ENCODE measurements around the gene ANXA10.
"Not testable (repeated sequence)": the region's sequence is repeated elsewhere in the genome, so short reads cannot be mapped to it uniquely, and the experiment has no call there.

ANXA10 gene

GRCh38 chr4:168077726-168078239 lies 14.6 kb upstream of the ANXA10 start:
- Histone ChIP-seq H3K9ac (ENCODE audit: low read length) (no peak overlapping the region), H3K4me3 (ENCODE audit: low read depth in 1 of 2, low read length in 2 of 2) (no peak overlapping the region), H3K27ac (ENCODE audit: low read depth, low read length) (no peak overlapping the region), H3K9me3 (ENCODE audit: low read length) (no peaks in the 10 kb centered on the region), H3K27me3 (ENCODE audit: control insufficient read depth in 1 of 2, insufficient read depth in 2 of 2, low read length in 2 of 2) (no peaks in the 10 kb centered on the region), H3K36me3 (ENCODE audit: insufficient read depth, low read length) (no peaks in the 10 kb centered on the region), H3K4me1 (ENCODE audit: insufficient read depth, low read length) (no peaks in the 10 kb centered on the region)

GRCh38 chr4:168082379-168082778 lies 10.0 kb upstream of the ANXA10 start:
- no peak overlapping the region for H3K27ac ChIP-seq (ENCODE audit: low read depth, low read length)
- no peaks in the 10 kb centered on the region for H3K4me1 ChIP-seq (ENCODE audit: insufficient read depth, low read length)
- H3K9me3 ChIP-seq (ENCODE audit: low read length) = no peaks in the 10 kb centered on the region
- H3K9ac ChIP-seq (ENCODE audit: low read length) = no peak overlapping the region
- no peaks in the 10 kb centered on the region for H3K36me3 ChIP-seq (ENCODE audit: insufficient read depth, low read length)
- H3K27me3 ChIP-seq (ENCODE audit: control insufficient read depth in 1 of 2, insufficient read depth in 2 of 2, low read length in 2 of 2) = no peaks in the 10 kb centered on the region
- H3K4me3 ChIP-seq (ENCODE audit: low read depth in 1 of 2, low read length in 2 of 2) = no peak overlapping the region

- no peaks in the 10 kb centered on the region for H3K36me3 ChIP-seq (ENCODE audit: insufficient read depth, low read length)
- no peak overlapping the region for H3K9ac ChIP-seq (ENCODE audit: low read length)
- no peaks in the 10 kb centered on the region for H3K27me3 ChIP-seq (ENCODE audit: control insufficient read depth in 1 of 2, insufficient read depth in 2 of 2, low read length in 2 of 2)
- no peaks in the 10 kb centered on the region for H3K4me1 ChIP-seq (ENCODE audit: insufficient read depth, low read length)
- no peak overlapping the region for H3K4me3 ChIP-seq (ENCODE audit: low read depth in 1 of 2, low read length in 2 of 2)
- no peak overlapping the region for H3K27ac ChIP-seq (ENCODE audit: low read depth, low read length)
- no peaks in the 10 kb centered on the region for H3K9me3 ChIP-seq (ENCODE audit: low read length)
Observed at GRCh38 chr4:168095776-168096406, 3.6 kb downstream of the ANXA10 start.

GRCh38 chr4:168096407-168096784 lies 4.1 kb downstream of the ANXA10 start:
- Histone ChIP-seq H3K27ac (ENCODE audit: low read depth, low read length) (no peak overlapping the region), H3K9me3 (ENCODE audit: low read length) (no peaks in the 10 kb centered on the region), H3K4me3 (ENCODE audit: low read depth in 1 of 2, low read length in 2 of 2) (no peak overlapping the region), H3K4me1 (ENCODE audit: insufficient read depth, low read length) (no peaks in the 10 kb centered on the region), H3K27me3 (ENCODE audit: control insufficient read depth in 1 of 2, insufficient read depth in 2 of 2, low read length in 2 of 2) (no peaks in the 10 kb centered on the region), H3K9ac (ENCODE audit: low read length) (no peak overlapping the region), H3K36me3 (ENCODE audit: insufficient read depth, low read length) (no peaks in the 10 kb centered on the region)

GRCh38 chr4:168097161-168097560 lies 4.8 kb downstream of the ANXA10 start:
- Histone ChIP-seq H3K9me3 (ENCODE audit: low read length) (no peaks in the 10 kb centered on the region), H3K27me3 (ENCODE audit: control insufficient read depth in 1 of 2, insufficient read depth in 2 of 2, low read length in 2 of 2) (no peaks in the 10 kb centered on the region), H3K36me3 (ENCODE audit: insufficient read depth, low read length) (no peaks in the 10 kb centered on the region), H3K4me3 (ENCODE audit: low read depth in 1 of 2, low read length in 2 of 2) (no peak overlapping the region), H3K9ac (ENCODE audit: low read length) (no peak overlapping the region), H3K4me1 (ENCODE audit: insufficient read depth, low read length) (no peaks in the 10 kb centered on the region), H3K27ac (ENCODE audit: low read depth, low read length) (no peak overlapping the region)

- H3K27ac ChIP-seq (ENCODE audit: low read depth, low read length) = no peak overlapping the region
- no peaks in the 10 kb centered on the region for H3K36me3 ChIP-seq (ENCODE audit: insufficient read depth, low read length)
- no peaks in the 10 kb centered on the region for H3K9me3 ChIP-seq (ENCODE audit: low read length)
- no peak overlapping the region for H3K4me3 ChIP-seq (ENCODE audit: low read depth in 1 of 2, low read length in 2 of 2)
- no peaks in the 10 kb centered on the region for H3K4me1 ChIP-seq (ENCODE audit: insufficient read depth, low read length)
- H3K9ac ChIP-seq (ENCODE audit: low read length) = no peak overlapping the region
- H3K27me3 ChIP-seq (ENCODE audit: control insufficient read depth in 1 of 2, insufficient read depth in 2 of 2, low read length in 2 of 2) = no peaks in the 10 kb centered on the region
Observed at GRCh38 chr4:168098248-168098717, 5.9 kb downstream of the ANXA10 start.

GRCh38 chr4:168099195-168099594 lies 6.9 kb downstream of the ANXA10 start:
- no peak overlapping the region for H3K27ac ChIP-seq (ENCODE audit: low read depth, low read length)

DNA sequence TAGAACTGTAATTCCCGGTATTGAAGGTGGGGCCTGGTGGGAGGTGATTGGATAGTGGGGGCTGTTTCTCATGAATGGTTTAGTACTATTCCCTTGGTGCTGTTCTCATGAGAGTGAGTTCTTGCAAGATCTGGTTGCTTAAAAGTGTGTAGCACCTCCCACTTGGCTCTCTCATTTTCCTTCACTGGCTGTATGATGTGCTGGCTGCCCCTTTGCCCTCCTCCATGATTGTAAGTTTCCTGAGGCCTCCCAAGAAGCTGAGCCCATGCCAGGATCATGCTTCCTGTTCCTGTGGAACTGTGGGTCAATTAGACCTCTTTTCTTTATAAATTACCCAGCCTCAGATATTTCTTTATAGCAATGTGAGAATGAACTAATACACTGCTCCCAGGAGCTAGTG lies 8.7 kb downstream of the ANXA10 start:
- H3K9ac ChIP-seq (ENCODE audit: low read length) = no peak overlapping the region
- no peaks in the 10 kb centered on the region for H3K9me3 ChIP-seq (ENCODE audit: low read length)
- no peak overlapping the region for H3K27ac ChIP-seq (ENCODE audit: low read depth, low read length)
- H3K4me3 ChIP-seq (ENCODE audit: low read depth in 1 of 2, low read length in 2 of 2) = no peak overlapping the region
- H3K27me3 ChIP-seq (ENCODE audit: control insufficient read depth in 1 of 2, insufficient read depth in 2 of 2, low read length in 2 of 2) = no peaks in the 10 kb centered on the region
- H3K36me3 ChIP-seq (ENCODE audit: insufficient read depth, low read length) = no peaks in the 10 kb centered on the region
- no peaks in the 10 kb centered on the region for H3K4me1 ChIP-seq (ENCODE audit: insufficient read depth, low read length)

More at GRCh38 chr4:168099195-168099594, 6.9 kb downstream of the ANXA10 start:
- Histone ChIP-seq H3K36me3 (ENCODE audit: insufficient read depth, low read length) (no peaks in the 10 kb centered on the region), H3K9me3 (ENCODE audit: low read length) (no peaks in the 10 kb centered on the region), H3K4me3 (ENCODE audit: low read depth in 1 of 2, low read length in 2 of 2) (no peak overlapping the region), H3K9ac (ENCODE audit: low read length) (no peak overlapping the region), H3K27me3 (ENCODE audit: control insufficient read depth in 1 of 2, insufficient read depth in 2 of 2, low read length in 2 of 2) (no peaks in the 10 kb centered on the region), H3K4me1 (ENCODE audit: insufficient read depth, low read length) (no peaks in the 10 kb centered on the region)

GRCh38 chr4:168102403-168102802 lies 10.1 kb downstream of the ANXA10 start:
- H3K9ac ChIP-seq (ENCODE audit: low read length) = no peak overlapping the region
- no peak overlapping the region for H3K4me3 ChIP-seq (ENCODE audit: low read depth in 1 of 2, low read length in 2 of 2)
- H3K9me3 ChIP-seq (ENCODE audit: low read length) = no peaks in the 10 kb centered on the region
- H3K36me3 ChIP-seq (ENCODE audit: insufficient read depth, low read length) = no peaks in the 10 kb centered on the region
- no peaks in the 10 kb centered on the region for H3K27me3 ChIP-seq (ENCODE audit: control insufficient read depth in 1 of 2, insufficient read depth in 2 of 2, low read length in 2 of 2)
- H3K27ac ChIP-seq (ENCODE audit: low read depth, low read length) = no peak overlapping the region
- no peaks in the 10 kb centered on the region for H3K4me1 ChIP-seq (ENCODE audit: insufficient read depth, low read length)

DNA sequence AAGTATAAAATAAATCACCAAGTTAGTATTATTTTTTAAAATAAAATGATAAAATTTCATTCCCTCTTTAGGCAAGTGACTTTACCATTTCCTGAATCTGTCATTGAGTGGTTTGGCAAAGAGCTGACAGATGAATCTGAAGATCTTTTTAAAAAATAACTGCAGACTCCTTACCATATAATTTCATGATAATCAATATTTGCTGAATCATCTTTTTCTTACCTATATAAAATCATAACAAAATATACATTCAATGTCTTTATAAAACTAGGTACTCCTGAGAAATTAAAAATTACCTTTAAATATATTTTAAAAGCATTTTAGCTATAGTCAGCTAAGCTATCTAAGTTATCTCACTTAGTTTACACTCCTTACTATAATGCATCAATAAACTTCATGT lies 17.2 kb downstream of the ANXA10 start:
- no peaks in the 10 kb centered on the region for H3K27me3 ChIP-seq (ENCODE audit: control insufficient read depth in 1 of 2, insufficient read depth in 2 of 2, low read length in 2 of 2)
- H3K9ac ChIP-seq (ENCODE audit: low read length) = no peak overlapping the region
- no peaks in the 10 kb centered on the region for H3K9me3 ChIP-seq (ENCODE audit: low read length)
- H3K4me1 ChIP-seq (ENCODE audit: insufficient read depth, low read length) = no peaks in the 10 kb centered on the region
- no peaks in the 10 kb centered on the region for H3K36me3 ChIP-seq (ENCODE audit: insufficient read depth, low read length)
- H3K27ac ChIP-seq (ENCODE audit: low read depth, low read length) = no peak overlapping the region
- no peak overlapping the region for H3K4me3 ChIP-seq (ENCODE audit: low read depth in 1 of 2, low read length in 2 of 2)

DNA sequence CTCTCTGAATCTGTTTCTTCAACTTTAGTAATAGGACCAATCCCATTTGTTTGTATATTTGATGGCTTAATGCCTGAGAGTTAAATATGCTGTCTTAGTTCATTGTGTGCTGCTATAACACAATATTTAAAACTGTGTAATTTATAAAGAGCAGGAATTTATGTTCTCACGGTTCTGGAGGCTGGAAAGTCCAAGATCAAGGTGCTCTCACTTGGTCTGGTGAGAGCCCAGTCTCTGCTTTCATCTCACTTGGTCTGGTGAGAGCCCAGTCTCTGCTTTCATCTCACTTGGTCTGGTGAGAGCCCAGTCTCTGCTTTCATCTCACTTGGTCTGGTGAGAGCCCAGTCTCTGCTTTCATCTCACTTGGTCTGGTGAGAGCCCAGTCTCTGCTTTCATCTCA lies 20.7 kb downstream of the ANXA10 start:
- H3K4me3 ChIP-seq (ENCODE audit: low read depth in 1 of 2, low read length in 2 of 2); H3K4me1 ChIP-seq (ENCODE audit: insufficient read depth, low read length); H3K9ac ChIP-seq (ENCODE audit: low read length); H3K36me3 ChIP-seq (ENCODE audit: insufficient read depth, low read length); H3K27me3 ChIP-seq (ENCODE audit: control insufficient read depth in 1 of 2, insufficient read depth in 2 of 2, low read length in 2 of 2); H3K27ac ChIP-seq (ENCODE audit: low read depth, low read length); H3K9me3 ChIP-seq (ENCODE audit: low read length): not testable (repeated sequence)

DNA sequence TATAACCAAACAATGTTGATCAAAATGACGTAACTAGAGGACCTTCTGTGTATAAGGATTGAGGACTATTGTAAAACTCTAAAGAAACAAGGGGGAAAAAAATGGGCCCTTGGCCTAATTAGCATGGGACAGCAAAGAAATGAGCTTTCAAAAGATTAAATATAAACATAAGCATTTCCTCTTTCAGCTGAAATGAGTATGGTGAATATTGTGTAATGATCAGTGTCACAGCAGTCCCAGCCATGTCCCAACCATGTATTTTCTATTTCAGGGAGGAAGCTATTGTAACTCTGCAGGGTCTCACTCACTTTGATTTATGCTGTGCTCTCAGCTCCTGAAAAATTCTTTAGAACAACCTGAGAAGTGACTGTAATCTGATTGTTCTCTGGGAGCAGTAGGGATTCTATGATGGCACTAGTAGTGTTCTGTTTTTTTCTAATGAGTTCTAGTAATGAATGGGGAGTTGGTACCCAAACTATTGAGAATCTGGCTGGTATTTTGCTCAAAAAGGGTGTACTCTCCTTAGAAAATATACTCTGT lies 25.8 kb downstream of the ANXA10 start:
- no peaks in the 10 kb centered on the region for H3K9me3 ChIP-seq (ENCODE audit: low read length)
- H3K27me3 ChIP-seq (ENCODE audit: control insufficient read depth in 1 of 2, insufficient read depth in 2 of 2, low read length in 2 of 2) = no peaks in the 10 kb centered on the region
- H3K4me3 ChIP-seq (ENCODE audit: low read depth in 1 of 2, low read length in 2 of 2) = no peak overlapping the region
- no peaks in the 10 kb centered on the region for H3K4me1 ChIP-seq (ENCODE audit: insufficient read depth, low read length)
- no peaks in the 10 kb centered on the region for H3K36me3 ChIP-seq (ENCODE audit: insufficient read depth, low read length)
- H3K9ac ChIP-seq (ENCODE audit: low read length) = no peak overlapping the region
- no peak overlapping the region for H3K27ac ChIP-seq (ENCODE audit: low read depth, low read length)
